HEK293 (cell line): ENCODE measurements around the gene RTKN.

ENCODE experiments used
- GFI1B ChIP-seq: fragments of 450-650 bp; formaldehyde crosslinking; IDR thresholded peaks from 2 replicates; pipeline ENCODE4 v1.5.1; 2016; ENCODE audit warnings: missing biosample characterization, missing genetic modification characterization
- GLI4 ChIP-seq: fragments of 450-650 bp; formaldehyde crosslinking; IDR thresholded peaks from 2 replicates; pipeline ENCODE4 v1.5.1; 2016; ENCODE audit warnings: missing biosample characterization, missing genetic modification characterization
- GLIS2 ChIP-seq: fragments of 450-650 bp; formaldehyde crosslinking; IDR thresholded peaks from 2 replicates; pipeline ENCODE4 v1.5.1; 2016; ENCODE audit warnings: missing biosample characterization, missing genetic modification characterization
- KLF1 ChIP-seq: fragments of 450-650 bp; formaldehyde crosslinking; IDR thresholded peaks from 2 replicates; pipeline ENCODE4 v1.5.1; 2016; ENCODE audit warnings: missing biosample characterization, missing genetic modification characterization
- SP2 ChIP-seq: fragments of 450-650 bp; formaldehyde crosslinking; IDR thresholded peaks from 2 replicates; pipeline ENCODE4 v1.5.1; 2016; ENCODE audit warnings: missing biosample characterization, missing genetic modification characterization
- TCF7L2 ChIP-seq: IDR thresholded peaks from 2 replicates; pipeline ENCODE4 v1.6.1; 2011; ENCODE audit warnings: low read depth, mild to moderate bottlenecking, inconsistent platforms, low read length, moderate library complexity, borderline replicate concordance
- YY1 ChIP-seq: fragments of 450-650 bp; formaldehyde crosslinking; IDR thresholded peaks from 2 replicates; pipeline ENCODE4 v1.5.1; 2018; ENCODE audit warnings: missing biosample characterization, missing genetic modification characterization
- YY2 ChIP-seq: fragments of 450-650 bp; formaldehyde crosslinking; IDR thresholded peaks from 2 replicates; pipeline ENCODE4 v1.5.1; 2016; ENCODE audit warnings: missing biosample characterization, missing genetic modification characterization
- ZBTB48 ChIP-seq: fragments of 450-650 bp; formaldehyde crosslinking; IDR thresholded peaks from 2 replicates; pipeline ENCODE4 v1.5.1; 2016; ENCODE audit warnings: missing biosample characterization, missing genetic modification characterization
- ZNF10 ChIP-seq: fragments of 450-650 bp; formaldehyde crosslinking; IDR thresholded peaks from 2 replicates; pipeline ENCODE4 v1.5.1; 2017; ENCODE audit warnings: missing biosample characterization, missing genetic modification characterization
- ZNF174 ChIP-seq: fragments of 450-650 bp; formaldehyde crosslinking; IDR thresholded peaks from 2 replicates; pipeline ENCODE4 v1.5.0; 2017; ENCODE audit warnings: missing biosample characterization, mild to moderate bottlenecking, missing genetic modification characterization
- ZNF211 ChIP-seq: fragments of 450-650 bp; formaldehyde crosslinking; IDR thresholded peaks from 2 replicates; pipeline ENCODE4 v1.5.1; 2016; ENCODE audit warnings: low read depth, missing biosample characterization, missing genetic modification characterization
- ZNF23 ChIP-seq: fragments of 450-650 bp; formaldehyde crosslinking; IDR thresholded peaks from 2 replicates; pipeline ENCODE4 v1.5.1; 2016; ENCODE audit warnings: missing biosample characterization, missing genetic modification characterization, borderline replicate concordance
- ZNF350 ChIP-seq: fragments of 450-650 bp; formaldehyde crosslinking; IDR thresholded peaks from 2 replicates; pipeline ENCODE4 v1.5.0; 2017; ENCODE audit warnings: missing biosample characterization, mild to moderate bottlenecking, missing genetic modification characterization
- ZNF473 ChIP-seq: fragments of 450-650 bp; formaldehyde crosslinking; IDR thresholded peaks from 2 replicates; pipeline ENCODE4 v1.5.1; 2017; ENCODE audit warnings: missing biosample characterization, missing genetic modification characterization
- ZNF549 ChIP-seq: fragments of 450-650 bp; IDR thresholded peaks from 2 replicates; pipeline ENCODE4 v1.5.1; 2018; ENCODE audit warnings: missing biosample characterization, missing genetic modification characterization, mild to moderate bottlenecking, inconsistent platforms, moderate library complexity
- ZNF558 ChIP-seq: fragments of 450-650 bp; formaldehyde crosslinking; IDR thresholded peaks from 2 replicates; pipeline ENCODE4 v1.5.1; 2016; ENCODE audit warnings: missing biosample characterization, missing genetic modification characterization
- ZNF747 ChIP-seq: fragments of 450-650 bp; formaldehyde crosslinking; IDR thresholded peaks from 2 replicates; pipeline ENCODE4 v1.5.1; 2016; ENCODE audit warnings: missing biosample characterization, missing genetic modification characterization
- ZNF76 ChIP-seq: fragments of 450-650 bp; formaldehyde crosslinking; IDR thresholded peaks from 2 replicates; pipeline ENCODE4; 2016; ENCODE audit warnings: low read depth, missing biosample characterization, missing genetic modification characterization, borderline replicate concordance
- ZNF777 ChIP-seq: fragments of 450-650 bp; formaldehyde crosslinking; IDR thresholded peaks from 2 replicates; pipeline ENCODE4 v1.5.1; 2017; ENCODE audit warnings: missing biosample characterization, missing genetic modification characterization, borderline replicate concordance
- ZXDB ChIP-seq: fragments of 450-650 bp; formaldehyde crosslinking; IDR thresholded peaks from 2 replicates; pipeline ENCODE4 v1.5.1; 2016; ENCODE audit warnings: missing biosample characterization, missing genetic modification characterization
- TF ChIP-seq, protein P1 (sequence below): fragments of 450-650 bp; formaldehyde crosslinking; conservative IDR thresholded peaks from 2 replicates; pipeline ENCODE4 v1.5.1; 2016; ENCODE audit warnings: low read depth, missing biosample characterization, missing genetic modification characterization
- TF ChIP-seq, protein P2 (sequence below): sonication (generic); formaldehyde crosslinking; IDR thresholded peaks from 2 replicates; pipeline ENCODE4 v1.8.1; 2022; ENCODE audit warnings: mild to moderate bottlenecking, moderate library complexity, missing genetic modification reagents
- TF ChIP-seq, protein P3 (sequence below): fragments of 450-650 bp; formaldehyde crosslinking; IDR thresholded peaks from 2 replicates; pipeline ENCODE4 v1.5.1; 2016; ENCODE audit warnings: missing biosample characterization, missing genetic modification characterization
- TF ChIP-seq, protein P4 (sequence below): fragments of 450-650 bp; formaldehyde crosslinking; IDR thresholded peaks from 2 replicates; pipeline ENCODE4 v1.5.1; 2017; ENCODE audit warnings: missing biosample characterization, mild to moderate bottlenecking, missing genetic modification characterization, moderate library complexity
- TF ChIP-seq, protein P5 (sequence below): fragments of 450-650 bp; formaldehyde crosslinking; IDR thresholded peaks from 2 replicates; pipeline ENCODE4 v1.5.1; 2016; ENCODE audit warnings: missing biosample characterization, missing genetic modification characterization
- TF ChIP-seq, protein P6 (sequence below): fragments of 450-650 bp; formaldehyde crosslinking; IDR thresholded peaks from 2 replicates; pipeline ENCODE4 v1.5.1; 2016; ENCODE audit warnings: missing biosample characterization, missing genetic modification characterization

Gene RTKN

DNA sequence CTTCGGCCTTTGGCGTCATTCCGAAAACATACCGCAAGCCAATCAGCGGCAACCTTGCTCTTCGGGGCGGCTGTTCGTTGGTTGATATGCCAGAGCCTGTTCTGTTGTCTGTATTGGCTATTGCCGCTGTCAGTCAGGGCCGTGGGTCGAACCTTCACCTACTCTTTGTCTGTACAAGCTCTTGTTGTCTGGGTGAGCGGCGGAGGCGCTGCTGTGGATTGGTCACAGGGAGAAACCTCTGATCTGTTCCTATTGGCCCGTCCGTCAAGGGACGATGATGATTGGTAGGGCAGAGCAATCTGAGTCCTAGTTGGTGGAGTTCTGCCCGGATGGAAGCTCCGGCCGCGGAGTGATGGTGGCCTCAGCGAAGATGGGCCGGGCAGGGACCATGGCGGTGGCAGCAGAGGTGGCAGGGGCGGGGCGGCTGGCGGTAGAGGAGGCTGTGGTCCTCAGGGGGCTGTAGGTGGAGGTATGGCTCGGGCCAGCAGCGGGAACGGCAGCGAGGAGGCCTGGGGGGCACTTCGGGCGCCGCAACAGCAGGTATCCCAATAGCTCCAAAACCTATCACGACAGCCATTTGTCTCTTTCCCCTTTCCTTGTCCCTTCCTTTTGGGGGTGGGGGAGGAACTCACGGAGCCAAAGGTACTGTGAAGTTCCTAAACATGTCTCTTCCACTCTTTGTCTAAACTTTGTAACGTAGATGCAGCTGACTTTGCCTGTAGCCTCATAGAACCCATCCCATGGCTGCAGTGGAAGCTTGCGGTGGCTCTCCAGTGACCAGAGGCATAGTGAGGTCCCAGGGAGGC is 16.6 kb upstream of the RTKN start, which contains the start of gene WBP1 (continued):
- TF ChIP-seq, protein P1, sequence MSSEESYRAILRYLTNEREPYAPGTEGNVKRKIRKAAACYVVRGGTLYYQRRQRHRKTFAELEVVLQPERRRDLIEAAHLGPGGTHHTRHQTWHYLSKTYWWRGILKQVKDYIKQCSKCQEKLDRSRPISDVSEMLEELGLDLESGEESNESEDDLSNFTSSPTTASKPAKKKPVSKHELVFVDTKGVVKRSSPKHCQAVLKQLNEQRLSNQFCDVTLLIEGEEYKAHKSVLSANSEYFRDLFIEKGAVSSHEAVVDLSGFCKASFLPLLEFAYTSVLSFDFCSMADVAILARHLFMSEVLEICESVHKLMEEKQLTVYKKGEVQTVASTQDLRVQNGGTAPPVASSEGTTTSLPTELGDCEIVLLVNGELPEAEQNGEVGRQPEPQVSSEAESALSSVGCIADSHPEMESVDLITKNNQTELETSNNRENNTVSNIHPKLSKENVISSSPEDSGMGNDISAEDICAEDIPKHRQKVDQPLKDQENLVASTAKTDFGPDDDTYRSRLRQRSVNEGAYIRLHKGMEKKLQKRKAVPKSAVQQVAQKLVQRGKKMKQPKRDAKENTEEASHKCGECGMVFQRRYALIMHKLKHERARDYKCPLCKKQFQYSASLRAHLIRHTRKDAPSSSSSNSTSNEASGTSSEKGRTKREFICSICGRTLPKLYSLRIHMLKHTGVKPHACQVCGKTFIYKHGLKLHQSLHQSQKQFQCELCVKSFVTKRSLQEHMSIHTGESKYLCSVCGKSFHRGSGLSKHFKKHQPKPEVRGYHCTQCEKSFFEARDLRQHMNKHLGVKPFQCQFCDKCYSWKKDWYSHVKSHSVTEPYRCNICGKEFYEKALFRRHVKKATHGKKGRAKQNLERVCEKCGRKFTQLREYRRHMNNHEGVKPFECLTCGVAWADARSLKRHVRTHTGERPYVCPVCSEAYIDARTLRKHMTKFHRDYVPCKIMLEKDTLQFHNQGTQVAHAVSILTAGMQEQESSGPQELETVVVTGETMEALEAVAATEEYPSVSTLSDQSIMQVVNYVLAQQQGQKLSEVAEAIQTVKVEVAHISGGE = peak; percentile 75
- no peak for TF ChIP-seq KLF1 (tag by site-specific recombination)
- peak; percentile 73 for TF ChIP-seq ZBTB48
- TF ChIP-seq SP2 = peak; percentile 94
- TF ChIP-seq YY2 (tag by site-specific recombination) = peak; percentile 88
- TF ChIP-seq, protein P2, sequence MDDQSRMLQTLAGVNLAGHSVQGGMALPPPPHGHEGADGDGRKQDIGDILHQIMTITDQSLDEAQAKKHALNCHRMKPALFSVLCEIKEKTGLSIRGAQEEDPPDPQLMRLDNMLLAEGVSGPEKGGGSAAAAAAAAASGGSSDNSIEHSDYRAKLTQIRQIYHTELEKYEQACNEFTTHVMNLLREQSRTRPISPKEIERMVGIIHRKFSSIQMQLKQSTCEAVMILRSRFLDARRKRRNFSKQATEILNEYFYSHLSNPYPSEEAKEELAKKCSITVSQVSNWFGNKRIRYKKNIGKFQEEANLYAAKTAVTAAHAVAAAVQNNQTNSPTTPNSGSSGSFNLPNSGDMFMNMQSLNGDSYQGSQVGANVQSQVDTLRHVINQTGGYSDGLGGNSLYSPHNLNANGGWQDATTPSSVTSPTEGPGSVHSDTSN (CRISPR knock-in tag) = 0 out of 2 replicates have a peak, but pooled peaks have one; percentile 39
- TF ChIP-seq, protein P3, sequence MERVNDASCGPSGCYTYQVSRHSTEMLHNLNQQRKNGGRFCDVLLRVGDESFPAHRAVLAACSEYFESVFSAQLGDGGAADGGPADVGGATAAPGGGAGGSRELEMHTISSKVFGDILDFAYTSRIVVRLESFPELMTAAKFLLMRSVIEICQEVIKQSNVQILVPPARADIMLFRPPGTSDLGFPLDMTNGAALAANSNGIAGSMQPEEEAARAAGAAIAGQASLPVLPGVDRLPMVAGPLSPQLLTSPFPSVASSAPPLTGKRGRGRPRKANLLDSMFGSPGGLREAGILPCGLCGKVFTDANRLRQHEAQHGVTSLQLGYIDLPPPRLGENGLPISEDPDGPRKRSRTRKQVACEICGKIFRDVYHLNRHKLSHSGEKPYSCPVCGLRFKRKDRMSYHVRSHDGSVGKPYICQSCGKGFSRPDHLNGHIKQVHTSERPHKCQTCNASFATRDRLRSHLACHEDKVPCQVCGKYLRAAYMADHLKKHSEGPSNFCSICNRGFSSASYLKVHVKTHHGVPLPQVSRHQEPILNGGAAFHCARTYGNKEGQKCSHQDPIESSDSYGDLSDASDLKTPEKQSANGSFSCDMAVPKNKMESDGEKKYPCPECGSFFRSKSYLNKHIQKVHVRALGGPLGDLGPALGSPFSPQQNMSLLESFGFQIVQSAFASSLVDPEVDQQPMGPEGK (tag by site-specific recombination) = no peak
- no peak for TF ChIP-seq GLIS2 (tag by site-specific recombination)
- no peak; the same call in 1 of the 2 replicates for TF ChIP-seq ZXDB (tag by site-specific recombination)
- TF ChIP-seq TCF7L2 = no peak
- peak; percentile 70 for TF ChIP-seq ZNF10 (tag by site-specific recombination)
- TF ChIP-seq, protein P4, sequence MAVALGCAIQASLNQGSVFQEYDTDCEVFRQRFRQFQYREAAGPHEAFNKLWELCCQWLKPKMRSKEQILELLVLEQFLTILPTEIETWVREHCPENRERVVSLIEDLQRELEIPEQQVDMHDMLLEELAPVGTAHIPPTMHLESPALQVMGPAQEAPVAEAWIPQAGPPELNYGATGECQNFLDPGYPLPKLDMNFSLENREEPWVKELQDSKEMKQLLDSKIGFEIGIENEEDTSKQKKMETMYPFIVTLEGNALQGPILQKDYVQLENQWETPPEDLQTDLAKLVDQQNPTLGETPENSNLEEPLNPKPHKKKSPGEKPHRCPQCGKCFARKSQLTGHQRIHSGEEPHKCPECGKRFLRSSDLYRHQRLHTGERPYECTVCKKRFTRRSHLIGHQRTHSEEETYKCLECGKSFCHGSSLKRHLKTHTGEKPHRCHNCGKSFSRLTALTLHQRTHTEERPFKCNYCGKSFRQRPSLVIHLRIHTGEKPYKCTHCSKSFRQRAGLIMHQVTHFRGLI = no peak
- TF ChIP-seq ZNF211 = no peak
- no peak for TF ChIP-seq ZNF174 (tag by site-specific recombination)
- TF ChIP-seq, protein P5, sequence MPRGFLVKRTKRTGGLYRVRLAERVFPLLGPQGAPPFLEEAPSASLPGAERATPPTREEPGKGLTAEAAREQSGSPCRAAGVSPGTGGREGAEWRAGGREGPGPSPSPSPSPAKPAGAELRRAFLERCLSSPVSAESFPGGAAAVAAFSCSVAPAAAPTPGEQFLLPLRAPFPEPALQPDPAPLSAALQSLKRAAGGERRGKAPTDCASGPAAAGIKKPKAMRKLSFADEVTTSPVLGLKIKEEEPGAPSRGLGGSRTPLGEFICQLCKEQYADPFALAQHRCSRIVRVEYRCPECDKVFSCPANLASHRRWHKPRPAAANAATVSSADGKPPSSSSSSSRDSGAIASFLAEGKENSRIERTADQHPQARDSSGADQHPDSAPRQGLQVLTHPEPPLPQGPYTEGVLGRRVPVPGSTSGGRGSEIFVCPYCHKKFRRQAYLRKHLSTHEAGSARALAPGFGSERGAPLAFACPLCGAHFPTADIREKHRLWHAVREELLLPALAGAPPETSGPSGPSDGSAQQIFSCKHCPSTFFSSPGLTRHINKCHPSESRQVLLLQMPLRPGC = no peak
- TF ChIP-seq ZNF747 (tag by site-specific recombination) = no peak
- TF ChIP-seq ZNF76 (tag by site-specific recombination) = no peak
- no peak for TF ChIP-seq ZNF350 (tag by site-specific recombination)
- TF ChIP-seq ZNF23 (tag by site-specific recombination) = no peak
- TF ChIP-seq ZNF777 (tag by site-specific recombination) = no peak
- no peak for TF ChIP-seq GFI1B (tag by site-specific recombination)
- no peak for TF ChIP-seq GLI4 (tag by site-specific recombination)
- TF ChIP-seq YY1 (tag by site-specific recombination) = peak; percentile 84; the same call in 1 of the 2 replicates
- TF ChIP-seq, protein P6, sequence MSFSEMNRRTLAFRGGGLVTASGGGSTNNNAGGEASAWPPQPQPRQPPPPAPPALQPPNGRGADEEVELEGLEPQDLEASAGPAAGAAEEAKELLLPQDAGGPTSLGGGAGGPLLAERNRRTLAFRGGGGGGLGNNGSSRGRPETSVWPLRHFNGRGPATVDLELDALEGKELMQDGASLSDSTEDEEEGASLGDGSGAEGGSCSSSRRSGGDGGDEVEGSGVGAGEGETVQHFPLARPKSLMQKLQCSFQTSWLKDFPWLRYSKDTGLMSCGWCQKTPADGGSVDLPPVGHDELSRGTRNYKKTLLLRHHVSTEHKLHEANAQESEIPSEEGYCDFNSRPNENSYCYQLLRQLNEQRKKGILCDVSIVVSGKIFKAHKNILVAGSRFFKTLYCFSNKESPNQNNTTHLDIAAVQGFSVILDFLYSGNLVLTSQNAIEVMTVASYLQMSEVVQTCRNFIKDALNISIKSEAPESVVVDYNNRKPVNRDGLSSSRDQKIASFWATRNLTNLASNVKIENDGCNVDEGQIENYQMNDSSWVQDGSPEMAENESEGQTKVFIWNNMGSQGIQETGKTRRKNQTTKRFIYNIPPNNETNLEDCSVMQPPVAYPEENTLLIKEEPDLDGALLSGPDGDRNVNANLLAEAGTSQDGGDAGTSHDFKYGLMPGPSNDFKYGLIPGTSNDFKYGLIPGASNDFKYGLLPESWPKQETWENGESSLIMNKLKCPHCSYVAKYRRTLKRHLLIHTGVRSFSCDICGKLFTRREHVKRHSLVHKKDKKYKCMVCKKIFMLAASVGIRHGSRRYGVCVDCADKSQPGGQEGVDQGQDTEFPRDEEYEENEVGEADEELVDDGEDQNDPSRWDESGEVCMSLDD (tag by site-specific recombination) = no peak
- no peak for TF ChIP-seq ZNF558 (tag by site-specific recombination)
- no peak for TF ChIP-seq ZNF473 (tag by site-specific recombination)
- TF ChIP-seq ZNF549 = no peak
